Breast epithelium (tissue), 4 donors: ENCODE measurements around the gene MPI. TPM values are rescaled to one million over a fixed set of nuclear protein-coding genes. Genes with fewer than 3 reads are reported as not detected.
"Not testable (repeated sequence)": the region's sequence is repeated elsewhere in the genome, so short reads cannot be mapped to it uniquely, and the experiment has no call there.

Experiments
- DNase-seq, 2 donors: peaks; one replicate each; pipeline ENCODE4 v3.0.0-alpha.2; 2019; ENCODE audit warnings: low spot score in 2 of 2
- H3K27ac ChIP-seq, 2 donors: fragments of 200-600 bp; sonication (generic) in 1 of 2; one replicate each; pipeline ENCODE4 v1.5.1; 2016 to 2019; ENCODE audit warnings: mild to moderate bottlenecking in 1 of 2
- H3K27me3 ChIP-seq, 2 donors: fragments of 200-600 bp; sonication (generic) in 1 of 2; one replicate each; pipeline versions ENCODE4 v1.5.1 to v1.6.0; 2017 to 2019; ENCODE audit warnings: control low read depth in 1 of 2, mild to moderate bottlenecking in 1 of 2
- H3K36me3 ChIP-seq: fragments of 200-600 bp; one replicate; pipeline ENCODE4 v1.5.1; 2019
- H3K4me1 ChIP-seq, 2 donors: fragments of 200-600 bp; sonication (generic); one replicate each; pipeline ENCODE4 v1.5.1; 2016 to 2019; ENCODE audit warnings: control low read depth in 1 of 2
- H3K4me3 ChIP-seq, 3 donors: fragments of 200-600 bp; sonication (generic); 1 replicate in 2 of 3; 2 replicates in 1 of 3; pipeline ENCODE4 v1.5.1; 2016 to 2019; ENCODE audit warnings: mild to moderate bottlenecking in 3 of 3, moderate library complexity in 2 of 3
- H3K9me3 ChIP-seq, 2 donors: fragments of 200-600 bp; sonication (generic) in 1 of 2; one replicate each; pipeline ENCODE4 v1.5.1; 2016 to 2019; ENCODE audit warnings: control low read depth in 1 of 2
- CTCF ChIP-seq, 3 donors: fragments of 450-650 bp; IDR thresholded peaks; one replicate each; pipeline ENCODE4 v1.5.1; 2016 to 2017; ENCODE audit warnings: antibody characterized with exemption in 3 of 3, mild to moderate bottlenecking in 3 of 3, moderate library complexity in 3 of 3
- POLR2A ChIP-seq: fragments of 450-650 bp; IDR thresholded peaks from one replicate; pipeline ENCODE4 v1.6.1; 2016; ENCODE audit warnings: antibody characterized with exemption, mild to moderate bottlenecking, moderate library complexity
- POLR2AphosphoS5 ChIP-seq, 3 donors: sonication (generic); formaldehyde crosslinking; IDR thresholded peaks; one replicate each; pipeline ENCODE4 v1.6.1; 2017; ENCODE audit warnings: antibody characterized with exemption in 3 of 3
- intact Hi-C: fragments of 100-400 bp; cut with DNase I; formaldehyde crosslinking; loops from one replicate; pipeline ENCODE4 v1.15.1; 2023; ENCODE audit warnings: low total_unique reads
- total RNA-seq, 3 donors: library from RNA; depleted of rRNA; stranded (reverse); fragments of >200 nt; gene quantifications; one replicate each; pipeline ENCODE4 v1.1.0, GENCODE V29; 2016

The MPI gene
- total RNA-seq, 3 donors from 2014 or later = 42.7 to 70.1 (median 48.3) TPM

DNA sequence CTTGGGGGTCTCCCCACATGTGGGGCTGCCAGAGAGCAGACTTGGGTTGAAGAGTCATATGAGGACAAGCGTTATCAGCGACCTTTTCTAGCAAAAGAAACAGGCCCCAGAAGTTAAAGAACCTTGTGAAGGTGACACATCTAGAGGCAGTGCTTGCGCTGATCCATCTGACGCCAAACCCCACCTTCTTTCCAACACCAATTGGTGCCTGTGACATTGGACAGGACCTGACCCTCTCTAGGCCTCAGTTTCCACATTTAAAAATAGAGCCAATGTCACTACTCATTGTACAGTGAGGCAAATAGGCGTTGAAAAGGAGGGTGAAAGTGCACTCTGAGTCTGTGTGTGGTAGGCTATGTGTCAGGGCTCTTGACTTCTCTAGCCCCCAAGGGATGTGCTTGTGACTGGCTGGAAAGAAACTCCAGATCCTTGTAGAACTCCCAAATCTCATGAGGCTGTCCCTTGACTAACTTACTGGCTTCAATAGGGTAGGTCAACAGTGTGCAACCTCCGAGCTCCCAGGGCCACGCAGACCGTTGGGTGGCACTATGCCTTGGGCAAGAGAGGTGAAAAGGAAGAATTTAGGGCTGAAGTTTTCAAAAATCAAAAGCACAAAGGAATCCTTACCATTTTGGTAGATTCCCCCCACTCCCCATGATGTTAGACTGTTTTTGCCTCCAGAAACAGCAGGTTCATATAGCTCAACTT is 17.5 kb downstream of the MPI start:
- peak overlapping the region; percentile 93 to 97 for H3K27ac ChIP-seq
- intact Hi-C loops = no loop called here
- no peak for DNase-seq
- peak overlapping the region; percentile 76 to 98 (median 95) for H3K4me3 ChIP-seq
- H3K27me3 ChIP-seq = no peaks in the 10 kb centered on the region
- TF ChIP-seq POLR2A (no peak), POLR2AphosphoS5 (IDR thresholded peaks at IDR 0.05) (no peak), CTCF (IDR thresholded peaks at IDR 0.05) (no peak)
- H3K4me1 ChIP-seq = peaks cover 2 to 9% of the 10 kb centered on the region in 2 donors
- H3K36me3 ChIP-seq = no peaks in the 10 kb centered on the region
- no peaks in the 10 kb centered on the region for H3K9me3 ChIP-seq

DNA sequence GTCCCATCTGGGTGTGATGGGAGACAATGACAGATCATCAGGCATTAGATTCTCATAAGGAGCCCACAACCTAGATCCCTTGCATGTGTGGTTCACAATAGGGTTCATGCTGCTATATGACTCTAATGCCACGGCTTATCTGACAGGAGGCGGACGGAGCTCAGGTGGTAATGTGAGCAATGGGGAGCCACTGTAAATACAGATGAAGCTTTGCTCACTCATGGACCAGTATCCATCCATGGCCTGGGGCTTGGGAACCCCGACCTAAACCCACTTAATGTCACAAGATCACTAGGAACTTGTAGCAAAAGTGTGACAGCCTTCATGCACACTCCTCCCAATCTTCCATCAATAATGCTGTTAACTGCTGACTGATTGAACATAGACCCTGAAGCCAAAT is 18.8 kb downstream of the MPI start:
- Histone ChIP-seq H3K4me3 (no peak overlapping the region), H3K36me3 (no peaks in the 10 kb centered on the region), H3K9me3 (no peaks in the 10 kb centered on the region), H3K27me3 (no peaks in the 10 kb centered on the region), H3K27ac (no peak overlapping the region), H3K4me1 (peaks cover 2 to 9% of the 10 kb centered on the region in 2 donors)
- intact Hi-C loops = no loop called here
- TF ChIP-seq POLR2AphosphoS5 (IDR thresholded peaks at IDR 0.05) (no peak), POLR2A (no peak), CTCF (IDR thresholded peaks at IDR 0.05) (no peak)
- DNase-seq = no peak

GRCh38 chr15:74913041-74913440 is 23.2 kb downstream of the MPI start:
- intact Hi-C loops = no loop called here
- no peaks in the 10 kb centered on the region for H3K36me3 ChIP-seq
- no peaks in the 10 kb centered on the region for H3K9me3 ChIP-seq
- no peaks in the 10 kb centered on the region for H3K27me3 ChIP-seq
- TF ChIP-seq POLR2A = no peak
- TF ChIP-seq POLR2AphosphoS5 (IDR thresholded peaks at IDR 0.05) = no peak
- TF ChIP-seq CTCF (IDR thresholded peaks at IDR 0.05) = no peak
- H3K4me3 ChIP-seq = no peak overlapping the region
- DNase-seq = no peak
- no peak overlapping the region for H3K27ac ChIP-seq
- H3K4me1 ChIP-seq = no peaks in the 10 kb centered on the region

GRCh38 chr15:74913799-74914198 is 24.0 kb downstream of the MPI start:
- intact Hi-C loops, H3K4me1 ChIP-seq, H3K4me3 ChIP-seq, H3K9me3 ChIP-seq, H3K27me3 ChIP-seq, H3K27ac ChIP-seq, DNase-seq, H3K36me3 ChIP-seq: not testable (repeated sequence)

- no peaks in the 10 kb centered on the region for H3K4me1 ChIP-seq
- no peak for DNase-seq
- H3K36me3 ChIP-seq = peaks cover 3% of the 10 kb centered on the region
- TF ChIP-seq CTCF (IDR thresholded peaks at IDR 0.05) (no peak), POLR2AphosphoS5 (IDR thresholded peaks at IDR 0.05) (no peak), POLR2A (no peak)
- intact Hi-C loops = no loop called here
- H3K4me3 ChIP-seq = no peak overlapping the region
- no peaks in the 10 kb centered on the region for H3K9me3 ChIP-seq
- no peak overlapping the region for H3K27ac ChIP-seq
- H3K27me3 ChIP-seq = no peaks in the 10 kb centered on the region
Observed at GRCh38 chr15:74917676-74918075, 27.8 kb downstream of the MPI start.
